SK-N-SH treated with all-trans-retinoic acid at 6 μM for 48 hours (cell line): ENCODE results near the gene ALG14.
A peak's percentile ranks its signal among the peaks of the same experiment; 100 is the strongest.

Source experiments
- ATAC-seq: fragments of 200-7000 bp; cut with Tn5 transposase; 3 replicates; pipeline ENCODE4 v1.9.1; 2020; ENCODE audit warnings: mild to moderate bottlenecking, moderate library complexity
- ARNTL ChIP-seq: fragments of 450-650 bp; formaldehyde crosslinking; IDR thresholded peaks from 2 replicates; pipeline ENCODE4 v1.5.0; 2020; ENCODE audit warnings: low read depth, mild to moderate bottlenecking, moderate library complexity, borderline replicate concordance
- BACH2 ChIP-seq: fragments of 250-450 bp; sonication (Bioruptor Pico); IDR thresholded peaks from 2 replicates; pipeline ENCODE4 v1.9.0; 2021; ENCODE audit warnings: mild to moderate bottlenecking, borderline replicate concordance
- CREB5 ChIP-seq: fragments of 250-450 bp; sonication (Bioruptor Pico); IDR thresholded peaks from 2 replicates; pipeline ENCODE4 v1.5.1; 2020; ENCODE audit warnings: low read depth, mild to moderate bottlenecking, moderate library complexity
- CSDC2 ChIP-seq: fragments of 250-450 bp; sonication (Bioruptor Pico); IDR thresholded peaks from 2 replicates; pipeline ENCODE4 v1.5.0; 2020; ENCODE audit warnings: mild to moderate bottlenecking, moderate library complexity
- ESRRG ChIP-seq: fragments of 250-450 bp; sonication (Bioruptor Pico); IDR thresholded peaks from 2 replicates; pipeline ENCODE4 v1.6.1; 2021; ENCODE audit warnings: mild to moderate bottlenecking
- GLIS3 ChIP-seq: fragments of 250-450 bp; sonication (Bioruptor Pico); IDR thresholded peaks from 2 replicates; pipeline ENCODE4 v1.5.0; 2020; ENCODE audit warnings: mild to moderate bottlenecking, moderate library complexity
- ISL1 ChIP-seq: fragments of 250-450 bp; sonication (Bioruptor Pico); IDR thresholded peaks from 2 replicates; pipeline ENCODE4 v2.1.2; 2022; ENCODE audit warnings: mild to moderate bottlenecking, moderate library complexity
- OSR1 ChIP-seq: fragments of 250-450 bp; sonication (Bioruptor Pico); IDR thresholded peaks from 2 replicates; pipeline ENCODE4 v1.8.0; 2022; ENCODE audit warnings: moderate library complexity, mild to moderate bottlenecking, inconsistent platforms
- PATZ1 ChIP-seq: fragments of 250-450 bp; sonication (Bioruptor Pico); IDR thresholded peaks from 2 replicates; pipeline ENCODE4 v1.8.0; 2020; ENCODE audit warnings: mild to moderate bottlenecking, moderate library complexity, borderline replicate concordance
- POU6F1 ChIP-seq: fragments of 250-450 bp; sonication (Bioruptor Pico); IDR thresholded peaks from 2 replicates; pipeline ENCODE4 v1.8.0; 2021; ENCODE audit warnings: low read depth, mild to moderate bottlenecking, moderate library complexity, borderline replicate concordance
- PPARA ChIP-seq: fragments of 250-450 bp; sonication (Bioruptor Pico); IDR thresholded peaks from 2 replicates; pipeline ENCODE4 v1.5.0; 2020; ENCODE audit warnings: mild to moderate bottlenecking, borderline replicate concordance
- RARB ChIP-seq: fragments of 250-450 bp; sonication (Bioruptor Pico); IDR thresholded peaks from 2 replicates; pipeline ENCODE4 v1.8.0; 2021; ENCODE audit warnings: mild to moderate bottlenecking, moderate library complexity
- SNAI2 ChIP-seq: fragments of 250-450 bp; sonication (Bioruptor Pico); IDR thresholded peaks from 2 replicates; pipeline ENCODE4 v1.5.0; 2020; ENCODE audit warnings: mild to moderate bottlenecking, moderate library complexity
- TCF4 ChIP-seq: fragments of 250-450 bp; sonication (Bioruptor Pico); IDR thresholded peaks from 2 replicates; pipeline ENCODE4 v1.8.0; 2021; ENCODE audit warnings: mild to moderate bottlenecking, moderate library complexity, borderline replicate concordance
- TOX ChIP-seq: fragments of 250-450 bp; sonication (Bioruptor Pico); IDR thresholded peaks from 2 replicates; pipeline ENCODE4 v1.8.0; 2021; ENCODE audit warnings: mild to moderate bottlenecking, moderate library complexity, borderline replicate concordance
- TSHZ2 ChIP-seq: fragments of 250-450 bp; sonication (Bioruptor Pico); IDR thresholded peaks from 2 replicates; pipeline ENCODE4 v1.5.0; 2020; ENCODE audit warnings: mild to moderate bottlenecking, moderate library complexity
- ZC3H10 ChIP-seq: fragments of 250-450 bp; sonication (Bioruptor Pico); IDR thresholded peaks from 2 replicates; pipeline ENCODE4 v1.5.1; 2021; ENCODE audit warnings: mild to moderate bottlenecking, moderate library complexity
- ZFP3 ChIP-seq: fragments of 250-450 bp; sonication (Bioruptor Pico); IDR thresholded peaks from 2 replicates; pipeline ENCODE4 v1.5.0; 2020; ENCODE audit warnings: mild to moderate bottlenecking, moderate library complexity
- ZFP30 ChIP-seq: fragments of 450-650 bp; formaldehyde crosslinking; IDR thresholded peaks from 2 replicates; pipeline ENCODE4 v1.5.0; 2022; ENCODE audit warnings: mild to moderate bottlenecking, moderate library complexity
- ZNF70 ChIP-seq: fragments of 450-650 bp; formaldehyde crosslinking; IDR thresholded peaks from 2 replicates; pipeline ENCODE4 v1.5.0; 2020; ENCODE audit warnings: mild to moderate bottlenecking, moderate library complexity
- ZNF8 ChIP-seq: fragments of 450-650 bp; formaldehyde crosslinking; IDR thresholded peaks from 2 replicates; pipeline ENCODE4 v1.5.0; 2020; ENCODE audit warnings: mild to moderate bottlenecking, moderate library complexity

The ALG14 gene

GRCh38 chr1:94953107-94953506, 119.6 kb downstream of the ALG14 start:
- no peak for ATAC-seq
- no peak for TF ChIP-seq BACH2 (CRISPR knock-in tag)
- no peak for TF ChIP-seq ARNTL (CRISPR knock-in tag)
- no peak for TF ChIP-seq TCF4
- no peak for TF ChIP-seq GLIS3 (CRISPR knock-in tag)
- TF ChIP-seq ESRRG (CRISPR knock-in tag), result no peak
- no peak for TF ChIP-seq POU6F1
- TF ChIP-seq ZNF70 (CRISPR knock-in tag), result no peak
- TF ChIP-seq ISL1 (CRISPR knock-in tag), result no peak
- no peak for TF ChIP-seq TOX (CRISPR knock-in tag)
- no peak for TF ChIP-seq CSDC2 (CRISPR knock-in tag)
- TF ChIP-seq, all 23 proteins: peak for 0

GRCh38 chr1:94952539-94952938, 120.2 kb downstream of the ALG14 start:
- no peak for TF ChIP-seq POU6F1
- TF ChIP-seq PPARA (CRISPR knock-in tag), result no peak
- TF ChIP-seq TOX (CRISPR knock-in tag), result no peak
- TF ChIP-seq ZNF8 (CRISPR knock-in tag), result no peak
- no peak for TF ChIP-seq PATZ1 (CRISPR knock-in tag)
- TF ChIP-seq GLIS3 (CRISPR knock-in tag), result no peak
- no peak for TF ChIP-seq ZC3H10
- TF ChIP-seq CREB5 (CRISPR knock-in tag), result no peak
- TF ChIP-seq BACH2 (CRISPR knock-in tag), result no peak
- TF ChIP-seq TSHZ2 (CRISPR knock-in tag), result no peak
- no peak for TF ChIP-seq CSDC2 (CRISPR knock-in tag)
- TF ChIP-seq ESRRG (CRISPR knock-in tag), result no peak
- no peak for TF ChIP-seq ZFP3 (CRISPR knock-in tag)
- no peak for TF ChIP-seq OSR1 (CRISPR knock-in tag)
- no peak for TF ChIP-seq TCF4
- TF ChIP-seq SNAI2, result no peak
- ATAC-seq, result no peak

- no peak; the same call in 2 of the 3 replicates for ATAC-seq
- TF ChIP-seq GLIS3 (CRISPR knock-in tag), result no peak
- no peak for TF ChIP-seq TOX (CRISPR knock-in tag)
- TF ChIP-seq POU6F1, result no peak
- no peak for TF ChIP-seq ZFP30
- TF ChIP-seq RARB (CRISPR knock-in tag), result no peak
- no peak for TF ChIP-seq ARNTL (CRISPR knock-in tag)
- no peak for TF ChIP-seq ZNF8 (CRISPR knock-in tag)
- peak; percentile 87 for TF ChIP-seq TCF4
- TF ChIP-seq CSDC2 (CRISPR knock-in tag), result no peak
- TF ChIP-seq TSHZ2 (CRISPR knock-in tag), result peak; percentile 77
- no peak for TF ChIP-seq CREB5 (CRISPR knock-in tag)
Measured at GRCh38 chr1:94951509-94952208, 121.1 kb downstream of the ALG14 start.
